Fibroblast of skin of left quadriceps (primary cell): ENCODE measurements around the gene ZNF300.
"Not testable (repeated sequence)": the region's sequence is repeated elsewhere in the genome, so short reads cannot be mapped to it uniquely, and the experiment has no call there.

Source experiments
- DNase-seq, 2 experiments: peaks; one replicate each; pipeline ENCODE4 v3.0.0-alpha.2; 2013; ENCODE audit warnings: low read depth in 2 of 2

Gene ZNF300

GRCh38 chr5:150845185-150845859 lies 59.5 kb downstream of the ZNF300 start:
- not testable (repeated sequence) for DNase-seq
